Endodermal cell (in vitro differentiated cells): ENCODE measurements around the gene GRID1. TPM values are rescaled to one million over a fixed set of nuclear protein-coding genes. Genes with fewer than 3 reads are reported as not detected.

Experiments
- DNase-seq: peaks from one replicate; pipeline ENCODE4 v3.0.0-alpha.2; 2017
- H3K27ac ChIP-seq: 2 replicates; pipeline ENCODE4 v1.5.1; 2013; ENCODE audit warnings: mild to moderate bottlenecking, low read depth, low read length, moderate library complexity
- H3K27me3 ChIP-seq: 2 replicates; pipeline ENCODE4 v1.6.1; 2013; ENCODE audit warnings: mild to moderate bottlenecking, low read length, moderate library complexity; ENCODE audit not compliant: insufficient read depth, control insufficient read depth, poor library complexity, severe bottlenecking
- H3K36me3 ChIP-seq: 2 replicates; pipeline ENCODE4 v1.7.0; 2013; ENCODE audit warnings: mild to moderate bottlenecking, low read length, moderate library complexity; ENCODE audit not compliant: control insufficient read depth, insufficient read depth
- H3K4me1 ChIP-seq: one replicate; pipeline ENCODE4 v1.7.0; 2013; ENCODE audit warnings: low read length; ENCODE audit not compliant: control insufficient read depth, insufficient read depth
- H3K4me3 ChIP-seq: 2 replicates; pipeline ENCODE4 v1.5.1; 2013; ENCODE audit warnings: mild to moderate bottlenecking, low read length, moderate library complexity
- H3K9ac ChIP-seq: 2 replicates; pipeline ENCODE4 v1.6.1; 2013; ENCODE audit warnings: mild to moderate bottlenecking, low read length, moderate library complexity; ENCODE audit not compliant: poor library complexity, severe bottlenecking; ENCODE audit errors: extremely low read depth
- H3K9me3 ChIP-seq: 2 replicates; pipeline ENCODE4 v1.6.1; 2013; ENCODE audit warnings: mild to moderate bottlenecking, low read length, moderate library complexity; ENCODE audit not compliant: control insufficient read depth
- H3K27ac Mint-ChIP-seq: 2 replicates; pipeline ENCODE4 v1.8.0; 2020; ENCODE audit warnings: mixed read lengths
- H3K27me3 Mint-ChIP-seq: 2 replicates; pipeline ENCODE4 v1.8.0; 2021; ENCODE audit warnings: mild to moderate bottlenecking, mixed read lengths; ENCODE audit not compliant: insufficient read depth
- H3K36me3 Mint-ChIP-seq: 2 replicates; pipeline ENCODE4 v1.8.0; 2020; ENCODE audit warnings: low read depth, mixed read lengths
- H3K4me1 Mint-ChIP-seq: 2 replicates; pipeline ENCODE4 v1.8.0; 2020; ENCODE audit warnings: mixed read lengths
- H3K4me3 Mint-ChIP-seq: 2 replicates; pipeline ENCODE4 v1.8.0; 2020; ENCODE audit warnings: mild to moderate bottlenecking, moderate library complexity, mixed read lengths
- H3K9me3 Mint-ChIP-seq: 2 replicates; pipeline ENCODE4 v1.8.0; 2020; ENCODE audit warnings: mild to moderate bottlenecking, mixed read lengths
- CTCF ChIP-seq: fragments of 200-600 bp; sonication (generic); conservative IDR thresholded peaks from 2 replicates; pipeline ENCODE4 v1.5.0; 2021; ENCODE audit warnings: antibody characterized with exemption, mild to moderate bottlenecking
- WGBS, 2 experiments: methylation state at CpG; one replicate each; pipeline versions ENCODE4 v1.1.5 to v1.1.7; 2013; ENCODE audit warnings: missing lambda C conversion rate in 2 of 2, mixed read lengths in 1 of 2; ENCODE audit not compliant: insufficient coverage in 1 of 2, insufficient read length in 1 of 2; 5-methylcytosine and 5-hydroxymethylcytosine counted together
- total RNA-seq, 2 donors: library from RNA; stranded (reverse); fragmentation: NEBNext Ultra II Directional in 1 of 2; extraction: Animal tissue kit (Norgen Biotek cat#: 25700) in 1 of 2; gene quantifications; 2 replicates in 1 of 2; 3 replicates in 1 of 2; pipeline ENCODE4 v1.2.1, GENCODE V29; 2021

Gene GRID1
- total RNA-seq, 2 donors from 2014 or later: 0.13 to 0.53 TPM

DNA sequence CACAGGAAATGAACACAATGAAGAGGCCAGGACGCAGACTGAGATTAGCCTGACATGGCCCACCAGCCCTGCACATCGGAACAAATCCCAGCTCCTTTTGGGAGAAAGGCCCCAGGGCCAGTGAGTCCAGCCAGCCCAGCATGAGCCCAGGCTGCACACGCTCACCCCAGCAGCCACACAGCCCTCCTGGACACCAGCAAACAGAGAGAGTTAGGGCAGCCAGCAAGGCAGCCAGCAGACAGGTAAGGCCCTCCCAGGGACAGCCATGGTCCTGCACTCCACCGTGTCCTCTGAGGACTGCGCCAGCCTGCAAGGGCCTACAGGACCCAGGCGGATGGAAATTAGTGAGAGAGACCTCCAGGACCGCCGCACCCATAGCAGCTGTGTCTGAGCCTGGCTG, 8.1 kb upstream of the GRID1 start:
- Histone ChIP-seq H3K36me3 (no peaks in the 10 kb centered on the region), H3K27me3 (peaks cover 66% of the 10 kb centered on the region), H3K9me3 (no peaks in the 10 kb centered on the region), H3K4me1 (no peaks in the 10 kb centered on the region), H3K27ac (no peak overlapping the region), H3K9ac (no peak overlapping the region), H3K4me3 (no peak overlapping the region)
- whole genome bisulfite sequencing, 2 experiments: 72 to 73% methylated on average over 6 to 8 of the region's 8 CpGs
- Mint-ChIP-seq H3K4me3 (no peak overlapping the region), H3K27me3 (peaks cover 76% of the 10 kb centered on the region), H3K36me3 (no peaks in the 10 kb centered on the region), H3K9me3 (no peaks in the 10 kb centered on the region), H3K4me1 (no peaks in the 10 kb centered on the region), H3K27ac (no peak overlapping the region)
- TF ChIP-seq CTCF: no peak
- no peak for DNase-seq

GRCh38 chr10:86373828-86374227, 7.2 kb upstream of the GRID1 start:
- Mint-ChIP-seq H3K9me3 (no peaks in the 10 kb centered on the region), H3K27ac (no peak overlapping the region), H3K4me1 (no peaks in the 10 kb centered on the region), H3K4me3 (no peak overlapping the region), H3K36me3 (no peaks in the 10 kb centered on the region), H3K27me3 (peaks cover 84% of the 10 kb centered on the region)
- WGBS, 2 experiments: 81 to 88% methylated on average over 5 to 7 of the region's 7 CpGs
- DNase-seq: peak; percentile 20
- H3K4me3 ChIP-seq: no peak overlapping the region
- H3K4me1 ChIP-seq: no peaks in the 10 kb centered on the region
- no peaks in the 10 kb centered on the region for H3K9me3 ChIP-seq
- no peak overlapping the region for H3K9ac ChIP-seq
- no peak overlapping the region for H3K27ac ChIP-seq
- no peaks in the 10 kb centered on the region for H3K36me3 ChIP-seq
- H3K27me3 ChIP-seq: peaks cover 71% of the 10 kb centered on the region
- no peak for TF ChIP-seq CTCF

DNA sequence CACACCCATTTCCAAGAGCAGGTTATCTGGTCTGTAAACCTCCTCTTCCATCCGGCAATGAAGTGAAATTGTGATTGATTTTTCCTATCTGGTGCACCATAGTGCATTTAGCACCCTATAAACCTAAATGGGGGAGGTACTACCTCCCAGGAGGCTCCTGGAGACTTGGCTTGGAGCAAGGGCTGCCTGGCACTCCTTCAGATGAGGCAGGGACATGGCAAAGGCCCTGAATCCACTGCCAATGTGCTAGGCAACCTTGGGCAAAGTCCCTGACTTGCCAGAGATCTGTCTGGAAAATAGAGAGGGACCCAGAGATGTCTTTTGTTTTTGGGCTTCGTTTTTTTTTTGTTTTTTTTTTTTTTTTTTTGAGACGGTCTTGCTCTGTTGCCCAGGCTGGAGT, 6.7 kb upstream of the GRID1 start:
- Histone ChIP-seq H3K27ac (no peak overlapping the region), H3K9me3 (no peaks in the 10 kb centered on the region), H3K36me3 (no peaks in the 10 kb centered on the region), H3K4me3 (no peak overlapping the region), H3K9ac (no peak overlapping the region), H3K4me1 (no peaks in the 10 kb centered on the region), H3K27me3 (peaks cover 72% of the 10 kb centered on the region)
- no peak overlapping the region for H3K4me3 Mint-ChIP-seq
- DNase-seq: peak; percentile 17
- H3K9me3 Mint-ChIP-seq: no peaks in the 10 kb centered on the region
- 90% methylated on average over 2 of the region's 3 CpGs; no CpG with 5 or more reads in 1 of the 2 experiments for WGBS, 2 experiments
- peaks cover 86% of the 10 kb centered on the region for H3K27me3 Mint-ChIP-seq
- no peak overlapping the region for H3K27ac Mint-ChIP-seq
- H3K4me1 Mint-ChIP-seq: no peaks in the 10 kb centered on the region
- no peak for TF ChIP-seq CTCF
- H3K36me3 Mint-ChIP-seq: no peaks in the 10 kb centered on the region
